NCI-H226 (cell line): ENCODE data around the gene SFXN5.

Experiments
- DNase-seq: peaks from one replicate; pipeline ENCODE4 v3.0.0-alpha.2; 2015

The SFXN5 gene

GRCh38 chr2:72992734-72993102, 78.8 kb downstream of the SFXN5 start:
- no peak for DNase-seq

GRCh38 chr2:72991980-72992733, 79.4 kb downstream of the SFXN5 start:
- DNase-seq: no peak

- no peak for DNase-seq
These were observed 80.1 kb downstream of the SFXN5 start for GRCh38 chr2:72991439-72991725.

- DNase-seq: no peak
These were observed 80.6 kb downstream of the SFXN5 start for GRCh38 chr2:72990695-72991438.

- no peak for DNase-seq
These were observed 81.5 kb downstream of the SFXN5 start for GRCh38 chr2:72989770-72990556.

- no peak for DNase-seq
These were observed 82.7 kb downstream of the SFXN5 start for GRCh38 chr2:72988726-72989273.

- no peak for DNase-seq
These were observed 83.5 kb downstream of the SFXN5 start for GRCh38 chr2:72988041-72988440.

- DNase-seq: no peak
These were observed 85.4 kb downstream of the SFXN5 start for GRCh38 chr2:72985891-72986683.

- no peak for DNase-seq
These were observed 86.4 kb downstream of the SFXN5 start for GRCh38 chr2:72985136-72985535.

GRCh38 chr2:72984172-72984671, 87.3 kb downstream of the SFXN5 start:
- peak; percentile 5 for DNase-seq

GRCh38 chr2:72983500-72984161, 87.9 kb downstream of the SFXN5 start:
- DNase-seq: no peak

GRCh38 chr2:72982781-72983499, 88.6 kb downstream of the SFXN5 start:
- no peak for DNase-seq

- DNase-seq: no peak
These were observed 89.3 kb downstream of the SFXN5 start for GRCh38 chr2:72982219-72982618.

- no peak for DNase-seq
These were observed 90.0 kb downstream of the SFXN5 start for GRCh38 chr2:72981536-72981935.

- DNase-seq: peak; percentile 85
These were observed 90.8 kb downstream of the SFXN5 start for GRCh38 chr2:72980535-72981217.

- no peak for DNase-seq
These were observed 91.6 kb downstream of the SFXN5 start for GRCh38 chr2:72979896-72980295.

- no peak for DNase-seq
These were observed 96.5 kb downstream of the SFXN5 start for GRCh38 chr2:72975017-72975416.

- DNase-seq: no peak
These were observed 97.1 kb downstream of the SFXN5 start for GRCh38 chr2:72974436-72974754.

- DNase-seq: no peak
These were observed 97.7 kb downstream of the SFXN5 start for GRCh38 chr2:72973566-72974435.

- no peak for DNase-seq
These were observed 98.4 kb downstream of the SFXN5 start for GRCh38 chr2:72973137-72973535.
